Uterus (tissue), 2 donors: Measurements from ENCODE around the gene FAM168A.

Source experiments
- CTCF ChIP-seq, 4 experiments: fragments of 200-600 bp in 2 of 4; fragments of 450-650 bp in 2 of 4; sonication (generic) in 2 of 4; IDR thresholded peaks; one replicate each; pipeline ENCODE4 v1.5.1; 2016 to 2019; ENCODE audit warnings: antibody characterized with exemption in 4 of 4, mild to moderate bottlenecking in 2 of 4, moderate library complexity in 1 of 4
- POLR2A ChIP-seq, 2 donors: fragments of 450-650 bp; IDR thresholded peaks; one replicate each; pipeline ENCODE4 v1.6.1; 2016; ENCODE audit warnings: antibody characterized with exemption in 2 of 2, mild to moderate bottlenecking in 1 of 2, moderate library complexity in 1 of 2

- TF ChIP-seq CTCF (IDR thresholded peaks at IDR 0.05) (no peak), POLR2A (IDR thresholded peaks at IDR 0.05) (no peak)
These were observed 6.9 kb downstream of the FAM168A start for GRCh38 chr11:73590991-73591390.
